BLaER1 treated with 17β-estradiol and CSF1 and Interleukin-3, amounts not matched to agents 10 nM and 100 nM (cell line): Measurements from ENCODE around the gene IL1RAPL2.

Source experiments
- H3K27ac ChIP-seq, 11 experiments: shearing (Covaris generic); formaldehyde crosslinking; 2 replicates each; pipeline ENCODE4 v1.8.1; 2022
- H3K27me3 ChIP-seq, 11 experiments: shearing (Covaris generic); formaldehyde crosslinking; 2 replicates each; pipeline ENCODE4 v1.8.1; 2022
- H3K36me3 ChIP-seq, 11 experiments: shearing (Covaris generic); formaldehyde crosslinking; 2 replicates each; pipeline ENCODE4 v1.8.1; 2022
- H3K4me1 ChIP-seq, 10 experiments: shearing (Covaris generic); formaldehyde crosslinking; 2 replicates each; pipeline ENCODE4 v1.8.1; 2022
- H3K4me2 ChIP-seq, 11 experiments: shearing (Covaris generic); formaldehyde crosslinking; 2 replicates each; pipeline ENCODE4 v1.8.1; 2022
- H3K4me3 ChIP-seq, 10 experiments: shearing (Covaris generic); formaldehyde crosslinking; 2 replicates each; pipeline ENCODE4 v1.8.1; 2022
- H3K9ac ChIP-seq, 11 experiments: shearing (Covaris generic); formaldehyde crosslinking; 2 replicates each; pipeline ENCODE4 v1.8.1; 2022
- H3K9me3 ChIP-seq, 11 experiments: shearing (Covaris generic); formaldehyde crosslinking; replicated peaks in 1 of 11; 2 replicates each; pipeline ENCODE4 v1.8.1; 2022
- H4K20me1 ChIP-seq, 11 experiments: shearing (Covaris generic); formaldehyde crosslinking; 2 replicates each; pipeline ENCODE4 v1.8.1; 2022
- Cebpa-rat ChIP-seq, 11 experiments: shearing (Covaris generic); IDR thresholded peaks; 2 replicates each; pipeline ENCODE4 v1.8.1; 2022

IL1RAPL2 gene

GRCh38 chrX:104567506-104567905 is 1.5 kb downstream of the IL1RAPL2 start:
- H4K20me1 ChIP-seq, result no peaks in the 10 kb centered on the region
- no peak overlapping the region for H3K4me2 ChIP-seq
- H3K4me3 ChIP-seq, result no peak overlapping the region

DNA sequence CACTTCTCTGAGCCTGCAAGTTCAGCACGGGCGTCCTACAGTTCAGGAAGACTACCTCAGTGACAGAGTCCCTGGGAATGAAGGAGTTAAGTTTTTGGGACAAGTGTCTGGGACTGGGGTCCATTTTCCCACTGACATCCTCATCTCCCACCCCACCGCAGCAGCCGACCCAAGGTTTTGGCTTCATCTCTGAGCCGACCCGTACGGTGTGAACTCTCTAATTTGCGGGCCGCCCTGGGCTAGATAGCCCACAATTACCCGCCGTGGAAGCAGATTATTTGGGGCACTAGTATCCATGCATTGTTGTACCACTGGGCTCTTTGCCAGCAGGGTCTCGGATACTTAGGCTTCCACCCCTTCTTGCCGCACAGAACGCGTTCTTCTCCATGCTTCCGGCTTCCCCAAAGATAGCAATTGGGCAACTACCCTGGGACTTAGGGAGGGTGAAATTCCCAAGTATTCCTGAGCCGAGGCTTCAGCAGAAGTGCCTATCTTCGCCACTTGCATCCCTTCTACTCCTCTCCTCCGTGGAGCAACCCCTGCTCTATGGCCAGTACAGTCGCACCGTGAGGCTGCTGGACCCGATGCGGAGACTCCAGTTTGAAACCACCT is 2.4 kb downstream of the IL1RAPL2 start:
- Histone ChIP-seq H4K20me1 (no peaks in the 10 kb centered on the region), H3K4me2 (no peak overlapping the region), H3K9me3 (peaks cover 33 to 52% (median 42%) of the 10 kb centered on the region in 11 experiments; a peak in 20 of 22 replicates), H3K4me3 (no peak overlapping the region), H3K4me1 (no peaks in the 10 kb centered on the region), H3K27ac (no peak overlapping the region), H3K9ac (no peak overlapping the region), H3K36me3 (no peaks in the 10 kb centered on the region), H3K27me3 (peaks cover 0 to 7% (median 0%) of the 10 kb centered on the region in 11 experiments; a peak in 5 of 22 replicates)
- no peak for TF ChIP-seq Cebpa-rat (IDR thresholded peaks at IDR 0.05)

More at GRCh38 chrX:104567506-104567905, 1.5 kb downstream of the IL1RAPL2 start:
- H3K36me3 ChIP-seq, result no peaks in the 10 kb centered on the region
- peaks cover 33 to 52% (median 42%) of the 10 kb centered on the region in 11 experiments; a peak in 20 of 22 replicates for H3K9me3 ChIP-seq
- TF ChIP-seq Cebpa-rat (IDR thresholded peaks at IDR 0.05), result no peak
- H3K27me3 ChIP-seq, result peaks cover 0 to 7% (median 0%) of the 10 kb centered on the region in 11 experiments; a peak in 5 of 22 replicates
- no peak overlapping the region for H3K9ac ChIP-seq
- H3K27ac ChIP-seq, result no peak overlapping the region
- H3K4me1 ChIP-seq, result no peaks in the 10 kb centered on the region

DNA sequence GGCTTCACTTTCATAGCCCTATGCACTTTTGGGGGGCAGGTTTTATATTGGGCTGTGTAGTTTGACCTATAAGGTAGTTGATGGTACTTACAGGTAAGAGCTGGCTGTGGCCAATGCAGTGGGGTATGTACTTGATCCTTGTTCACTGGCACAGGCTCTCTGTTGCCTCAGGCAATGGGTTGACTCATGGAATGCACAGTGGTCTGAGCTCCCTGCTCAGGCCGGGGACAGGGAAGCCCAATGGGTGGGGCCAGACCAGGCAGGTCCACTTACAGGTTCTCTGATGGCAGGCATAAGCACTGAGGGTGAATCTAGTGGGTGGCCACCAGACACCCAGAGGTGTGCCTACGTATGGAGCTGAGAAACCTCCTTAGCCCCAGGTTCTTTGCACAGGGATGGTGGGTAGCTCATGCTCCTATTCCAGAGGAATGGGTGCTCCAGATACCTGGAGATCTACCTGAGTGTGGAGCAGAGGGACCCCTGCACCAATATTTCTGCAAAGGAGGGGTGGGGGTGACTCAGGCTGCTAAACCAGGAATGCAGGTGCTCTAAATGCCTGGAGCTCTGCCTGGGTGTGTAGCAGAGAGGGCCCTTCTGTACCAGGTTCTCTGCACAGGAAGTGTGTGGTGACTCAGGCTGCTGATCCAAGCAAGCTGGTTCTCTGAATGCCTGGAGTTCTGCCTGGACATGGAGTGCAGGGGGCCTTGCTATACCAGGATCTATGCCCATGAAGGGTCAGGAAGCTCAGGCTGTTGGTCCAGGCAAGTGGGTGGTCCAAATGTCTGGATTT is 52.3 kb downstream of the IL1RAPL2 start:
- TF ChIP-seq Cebpa-rat (IDR thresholded peaks at IDR 0.05), result no peak
- H3K9me3 ChIP-seq, result no peaks in the 10 kb centered on the region
- no peak overlapping the region for H3K27ac ChIP-seq
- no peak overlapping the region for H3K4me3 ChIP-seq
- H3K4me1 ChIP-seq, result no peaks in the 10 kb centered on the region
- H4K20me1 ChIP-seq, result no peaks in the 10 kb centered on the region
- H3K9ac ChIP-seq, result no peak overlapping the region
- no peaks in the 10 kb centered on the region for H3K36me3 ChIP-seq
- H3K27me3 ChIP-seq, result no peaks in the 10 kb centered on the region
- no peak overlapping the region for H3K4me2 ChIP-seq

GRCh38 chrX:104621781-104622180 is 55.8 kb downstream of the IL1RAPL2 start:
- Histone ChIP-seq H3K9me3 (no peaks in the 10 kb centered on the region), H3K9ac (no peak overlapping the region), H3K36me3 (no peaks in the 10 kb centered on the region), H3K4me1 (no peaks in the 10 kb centered on the region), H4K20me1 (no peaks in the 10 kb centered on the region), H3K4me2 (no peak overlapping the region), H3K4me3 (no peak overlapping the region), H3K27ac (no peak overlapping the region), H3K27me3 (no peaks in the 10 kb centered on the region)
- TF ChIP-seq Cebpa-rat (IDR thresholded peaks at IDR 0.05), result no peak

DNA sequence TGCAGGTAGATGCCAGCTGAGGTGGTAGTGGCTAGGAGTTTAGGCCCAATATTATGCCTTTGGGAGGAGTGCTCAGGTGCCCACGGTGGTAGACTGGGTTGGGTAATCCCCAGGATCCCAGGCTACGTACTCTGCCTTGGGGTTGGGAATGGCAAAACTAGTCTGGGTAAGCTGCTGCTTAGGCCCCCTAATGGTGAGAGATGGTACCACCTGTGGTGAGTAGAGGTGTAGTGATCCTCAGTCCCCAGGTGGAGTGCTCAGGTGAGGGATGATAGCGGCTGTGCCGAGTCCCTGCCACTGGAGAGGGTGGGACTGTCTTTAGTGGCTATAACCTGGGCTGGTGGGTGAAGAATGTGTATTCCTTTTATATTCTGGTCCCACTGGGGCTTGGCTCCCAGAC is 75.2 kb downstream of the IL1RAPL2 start:
- no peaks in the 10 kb centered on the region for H3K36me3 ChIP-seq
- no peak overlapping the region for H3K4me2 ChIP-seq
- no peak overlapping the region for H3K4me3 ChIP-seq
- no peaks in the 10 kb centered on the region for H3K4me1 ChIP-seq
- no peak overlapping the region for H3K27ac ChIP-seq
- peaks cover 19 to 35% (median 26%) of the 10 kb centered on the region in 11 experiments for H3K9me3 ChIP-seq
- TF ChIP-seq Cebpa-rat (IDR thresholded peaks at IDR 0.05), result no peak
- no peak overlapping the region for H3K9ac ChIP-seq
- no peaks in the 10 kb centered on the region for H3K27me3 ChIP-seq
- no peaks in the 10 kb centered on the region for H4K20me1 ChIP-seq

GRCh38 chrX:104647084-104647483 is 81.1 kb downstream of the IL1RAPL2 start:
- Histone ChIP-seq H3K27ac (no peak overlapping the region), H3K9ac (no peak overlapping the region), H3K4me1 (peaks cover 0 to 7% (median 0%) of the 10 kb centered on the region in 10 experiments; a peak in 2 of 20 replicates), H3K36me3 (no peaks in the 10 kb centered on the region), H3K4me3 (no peak overlapping the region), H4K20me1 (no peaks in the 10 kb centered on the region), H3K4me2 (no peak overlapping the region), H3K27me3 (no peaks in the 10 kb centered on the region), H3K9me3 (peaks cover 0 to under 1% (median 0%) of the 10 kb centered on the region in 11 experiments; a peak in 1 of 22 replicates)
- no peak for TF ChIP-seq Cebpa-rat (IDR thresholded peaks at IDR 0.05)

DNA sequence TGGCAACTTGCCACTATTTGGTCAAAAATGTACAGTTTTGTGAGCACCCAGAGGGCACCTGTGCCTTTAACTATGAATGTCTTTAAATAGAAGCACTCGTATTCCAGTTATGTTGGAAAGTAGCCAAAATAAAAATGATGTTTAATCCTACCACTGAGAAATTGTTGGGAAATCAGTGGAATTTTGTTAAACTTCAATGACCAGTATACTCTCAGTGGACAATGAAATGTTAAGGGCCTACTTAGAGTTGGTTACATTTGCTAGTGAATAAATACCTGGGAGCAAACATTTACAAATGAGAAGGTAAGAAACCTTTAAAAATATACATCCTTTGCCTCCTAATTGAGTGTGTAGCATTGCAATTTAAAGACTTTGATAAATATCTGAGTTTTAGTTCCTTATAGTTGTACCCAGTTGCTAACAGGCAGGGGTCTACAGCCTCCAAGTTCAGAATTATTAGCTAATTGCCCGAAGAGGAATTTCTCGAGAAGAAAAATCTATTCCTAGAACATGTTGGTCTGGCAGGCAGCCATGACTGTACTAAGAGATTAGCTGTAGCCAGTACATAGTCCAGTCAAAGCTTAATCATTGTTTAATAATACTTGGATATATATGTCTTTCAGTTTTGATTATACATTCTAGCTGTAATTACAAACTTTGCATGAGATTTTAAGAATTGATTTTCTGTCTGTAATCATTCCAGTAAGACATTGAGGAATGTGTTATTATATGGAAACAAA is 93.2 kb downstream of the IL1RAPL2 start:
- Histone ChIP-seq H3K27me3 (no peaks in the 10 kb centered on the region), H3K9me3 (no peaks in the 10 kb centered on the region), H3K27ac (no peak overlapping the region), H3K4me3 (no peak overlapping the region), H3K9ac (no peak overlapping the region), H3K36me3 (no peaks in the 10 kb centered on the region), H4K20me1 (no peaks in the 10 kb centered on the region), H3K4me2 (no peak overlapping the region), H3K4me1 (no peaks in the 10 kb centered on the region)
- no peak for TF ChIP-seq Cebpa-rat (IDR thresholded peaks at IDR 0.05)

GRCh38 chrX:104660092-104660491 is 94.1 kb downstream of the IL1RAPL2 start:
- Histone ChIP-seq H3K27ac (no peak overlapping the region), H3K36me3 (no peaks in the 10 kb centered on the region), H3K9me3 (no peaks in the 10 kb centered on the region), H3K4me3 (no peak overlapping the region), H3K4me2 (no peak overlapping the region), H3K9ac (no peak overlapping the region), H3K4me1 (no peaks in the 10 kb centered on the region), H4K20me1 (no peaks in the 10 kb centered on the region), H3K27me3 (no peaks in the 10 kb centered on the region)
- TF ChIP-seq Cebpa-rat (IDR thresholded peaks at IDR 0.05), result no peak

DNA sequence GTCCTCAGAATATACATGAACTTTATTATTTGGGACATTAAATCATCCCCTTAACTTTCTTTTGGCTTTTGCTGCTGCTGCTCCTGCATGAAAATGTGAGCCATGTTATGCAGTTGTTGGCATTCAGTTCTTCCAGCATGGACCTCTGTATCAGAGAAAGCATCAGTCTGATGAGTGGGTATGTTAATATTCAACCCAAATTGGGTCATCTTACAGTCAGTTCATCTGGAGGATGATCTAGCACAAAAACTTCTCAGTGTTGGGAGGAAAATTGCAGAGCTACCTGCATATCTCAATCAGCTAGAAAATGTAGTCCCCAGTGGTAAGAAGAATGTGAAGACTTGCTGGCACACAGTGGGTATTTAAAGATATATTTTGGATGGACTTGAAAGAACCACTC is 96.7 kb downstream of the IL1RAPL2 start:
- Histone ChIP-seq H3K9me3 (no peaks in the 10 kb centered on the region), H3K4me3 (no peak overlapping the region), H3K36me3 (no peaks in the 10 kb centered on the region), H3K27ac (no peak overlapping the region), H3K9ac (no peak overlapping the region), H3K4me2 (no peak overlapping the region), H3K4me1 (no peaks in the 10 kb centered on the region), H4K20me1 (no peaks in the 10 kb centered on the region), H3K27me3 (no peaks in the 10 kb centered on the region)
- no peak for TF ChIP-seq Cebpa-rat (IDR thresholded peaks at IDR 0.05)
